NCI-H446 treated with DMSO at 0.1 percent for 48 hours (cell line): ENCODE results near the gene EVI5L.

Experiments used
- DNase-seq: peaks from one replicate; lab custom pipeline; 2025; lab: John Stamatoyannopoulos, UW

Gene EVI5L

DNA sequence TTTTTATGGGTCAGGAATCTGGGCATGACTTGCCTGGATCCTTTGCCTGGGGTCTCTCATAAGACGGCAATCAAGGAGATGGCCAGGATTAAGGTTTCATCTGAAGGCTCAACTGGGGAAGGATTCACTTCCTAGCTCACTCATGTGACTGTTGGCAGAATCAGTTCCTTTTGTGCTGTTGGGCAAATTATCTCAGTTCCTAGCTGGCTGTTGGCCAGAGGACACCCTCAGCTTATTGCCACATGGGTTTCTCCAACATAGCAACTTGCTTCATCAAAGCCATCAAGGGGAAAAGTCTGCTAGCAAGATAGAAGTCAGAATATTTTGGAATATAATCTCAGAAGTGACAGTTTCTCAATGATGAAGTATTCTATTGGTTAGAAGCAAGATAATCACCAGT, 12.2 kb upstream of the EVI5L start:
- DNase-seq: no peak

DNA sequence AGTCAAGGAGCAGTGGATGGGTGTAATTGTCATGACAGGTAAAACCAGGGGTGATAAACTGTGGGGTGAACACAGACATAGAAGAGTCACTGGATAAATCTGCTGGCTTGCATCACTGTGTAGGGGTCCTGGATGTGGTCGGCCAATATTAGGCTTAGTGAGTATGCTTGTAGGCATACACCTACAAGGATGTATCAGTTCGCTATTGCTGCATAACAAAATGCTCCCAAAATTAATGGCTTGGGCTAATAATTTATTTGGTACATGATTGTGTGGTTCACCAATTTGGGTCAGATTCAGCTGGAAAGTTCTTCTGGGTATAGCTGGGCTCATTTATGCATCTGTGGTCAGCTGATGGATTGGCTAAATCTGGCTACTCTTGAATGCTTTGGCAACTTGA, 11.2 kb upstream of the EVI5L start:
- no peak for DNase-seq

DNA sequence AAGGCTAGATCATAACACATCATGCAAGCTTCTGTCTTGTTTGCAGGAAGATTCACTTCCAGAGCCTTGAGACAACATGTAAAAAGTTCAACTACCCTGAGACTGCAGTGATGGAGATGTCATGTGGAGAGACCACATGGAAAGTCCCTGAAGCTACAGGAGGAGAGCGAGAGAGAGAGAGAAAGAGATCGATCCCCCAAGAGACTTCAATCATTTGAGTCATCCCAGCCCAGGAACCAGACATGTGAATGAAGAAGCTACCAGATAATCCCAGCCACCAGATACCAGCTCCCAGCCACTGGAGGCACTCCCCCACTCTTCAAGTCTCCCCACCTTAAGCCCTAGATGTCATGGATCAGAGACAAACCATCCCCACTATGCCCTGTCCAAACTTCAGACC, 10.7 kb upstream of the EVI5L start:
- DNase-seq: no peak

DNA sequence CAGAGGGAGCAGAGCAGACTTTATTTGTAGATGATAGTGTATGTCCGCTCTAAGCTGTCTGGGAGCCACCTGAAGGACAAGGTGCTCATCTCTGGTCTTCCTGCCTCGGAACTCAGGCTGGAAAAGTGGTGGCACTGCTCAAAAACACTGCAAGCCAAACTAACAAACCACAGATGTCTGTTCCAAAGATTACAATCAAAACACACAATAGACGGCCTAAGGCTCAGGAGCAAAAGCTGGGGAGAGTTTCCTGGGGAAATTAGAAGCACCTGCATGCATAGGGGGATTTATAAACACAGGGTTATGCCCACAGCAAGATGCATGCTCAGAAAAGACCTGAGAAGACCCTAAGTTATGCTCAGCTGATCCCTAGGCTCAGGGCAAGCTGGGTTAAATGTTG, 9.4 kb upstream of the EVI5L start:
- DNase-seq: no peak

DNA sequence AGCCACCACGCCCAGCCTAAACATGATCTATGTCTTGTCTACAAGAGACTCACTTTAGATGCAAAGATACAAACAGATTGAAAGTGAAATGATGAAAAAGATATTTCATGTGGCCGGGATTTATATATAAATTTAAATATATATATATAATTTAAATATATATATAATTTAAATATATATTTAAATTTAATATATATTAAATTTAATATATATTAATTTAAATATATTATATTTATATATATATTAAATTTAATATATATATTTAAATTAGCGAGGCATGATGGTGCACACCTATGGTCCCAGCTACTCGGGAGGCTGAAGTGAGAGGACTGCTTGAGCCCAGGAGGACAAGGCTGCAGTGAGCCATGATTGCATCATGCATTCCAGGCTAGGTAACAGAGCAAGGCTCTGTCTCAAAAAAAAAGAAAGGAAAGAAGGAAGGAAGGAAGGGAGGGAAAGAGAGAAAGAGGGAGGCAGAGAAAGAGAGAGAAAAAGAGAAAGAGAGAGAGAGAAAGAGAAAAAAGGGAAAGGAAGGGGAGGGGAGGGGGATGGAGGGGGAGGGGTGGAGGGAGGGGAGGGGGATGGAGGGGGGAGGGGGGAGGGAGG, 7.0 kb upstream of the EVI5L start:
- no peak for DNase-seq

DNA sequence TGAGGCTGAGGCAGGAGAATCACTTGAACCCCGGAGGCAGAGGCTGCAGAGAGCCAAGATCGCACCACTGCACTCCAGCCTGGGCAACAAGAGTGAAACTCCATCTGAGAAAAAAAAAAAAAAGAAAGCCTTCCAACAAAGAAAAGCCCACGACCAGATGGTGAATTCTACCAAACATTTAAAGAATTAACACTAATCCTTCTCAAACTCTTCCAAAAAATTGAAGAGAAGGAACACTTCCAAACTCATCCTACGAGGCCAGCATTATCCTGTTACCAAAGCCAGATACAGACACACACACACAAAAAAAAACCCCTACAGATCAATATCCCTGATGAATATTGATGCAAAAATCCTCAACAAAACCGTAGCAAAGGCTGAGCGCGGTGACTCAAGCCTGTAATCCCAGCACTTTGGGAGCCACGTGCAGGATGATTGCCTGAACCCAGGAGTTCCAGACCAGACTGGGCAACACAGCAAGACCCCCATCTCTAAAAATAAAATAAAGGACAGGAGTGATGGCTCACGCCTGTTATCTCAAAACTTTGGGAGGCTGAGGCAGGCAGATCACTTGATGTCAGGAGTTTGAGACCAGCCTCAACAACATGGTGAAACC, 6.2 kb upstream of the EVI5L start:
- DNase-seq: no peak

DNA sequence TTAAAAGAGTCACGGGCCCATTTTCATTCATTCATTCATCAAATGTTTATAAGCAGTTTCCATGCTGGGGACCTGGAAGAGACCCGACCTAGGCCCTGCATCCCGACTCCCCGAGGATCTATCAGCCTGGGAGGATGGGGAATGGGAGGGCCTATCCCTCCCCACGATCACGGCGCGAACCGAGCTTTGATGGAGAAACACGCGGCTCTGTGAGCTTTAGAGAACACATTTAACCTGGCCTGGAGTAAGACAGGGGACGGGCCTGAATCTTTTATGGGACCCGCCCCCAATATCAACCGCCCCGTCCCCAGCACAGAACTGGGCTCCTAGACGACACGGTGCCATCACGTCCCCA, 875 bp upstream of the EVI5L start:
- no peak for DNase-seq

DNA sequence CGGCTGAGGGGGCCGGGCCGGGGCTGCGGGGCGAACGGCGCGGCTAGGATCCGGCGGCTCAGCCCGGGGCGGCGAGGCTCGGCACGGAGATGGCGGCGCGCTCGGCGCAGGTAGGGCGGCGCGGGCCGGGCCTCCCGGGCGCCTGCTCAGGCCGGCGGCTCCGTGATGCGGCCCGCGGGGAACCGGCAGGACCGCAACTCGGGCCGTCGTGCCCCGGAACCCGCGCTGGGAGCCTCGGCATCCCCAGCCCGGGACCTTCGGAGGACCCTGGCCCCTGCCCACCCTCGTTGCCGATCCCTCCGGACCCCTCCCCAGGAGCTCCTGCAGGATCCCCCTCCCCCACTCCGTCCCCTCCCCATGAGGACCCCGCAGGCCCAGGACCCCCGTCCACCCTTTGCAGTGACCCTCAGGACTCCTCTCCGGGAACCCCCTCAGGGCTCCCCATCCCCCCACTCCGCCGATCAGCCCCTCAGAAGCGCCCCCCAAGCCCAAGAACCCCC, 304 bp downstream of the EVI5L start:
- DNase-seq: no peak

DNA sequence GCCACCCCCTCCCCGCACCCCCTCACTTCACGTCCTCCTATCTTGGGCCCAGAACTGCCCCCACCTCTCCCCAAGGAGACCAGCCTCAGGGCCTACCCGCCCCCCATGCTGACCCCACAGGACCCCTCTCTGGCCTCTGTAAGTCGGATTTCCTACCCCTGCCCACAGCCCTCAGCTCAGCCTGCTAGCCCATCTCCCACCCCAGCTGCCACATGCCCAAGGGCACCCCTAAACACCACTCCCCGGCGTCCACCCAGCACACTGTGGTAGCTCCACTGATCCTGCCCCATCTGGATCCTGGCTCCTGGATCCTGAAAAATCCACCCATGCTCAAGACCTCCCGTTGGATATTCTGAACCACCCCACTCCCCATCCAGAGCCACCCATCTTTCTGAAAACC, 805 bp downstream of the EVI5L start:
- no peak for DNase-seq

DNA sequence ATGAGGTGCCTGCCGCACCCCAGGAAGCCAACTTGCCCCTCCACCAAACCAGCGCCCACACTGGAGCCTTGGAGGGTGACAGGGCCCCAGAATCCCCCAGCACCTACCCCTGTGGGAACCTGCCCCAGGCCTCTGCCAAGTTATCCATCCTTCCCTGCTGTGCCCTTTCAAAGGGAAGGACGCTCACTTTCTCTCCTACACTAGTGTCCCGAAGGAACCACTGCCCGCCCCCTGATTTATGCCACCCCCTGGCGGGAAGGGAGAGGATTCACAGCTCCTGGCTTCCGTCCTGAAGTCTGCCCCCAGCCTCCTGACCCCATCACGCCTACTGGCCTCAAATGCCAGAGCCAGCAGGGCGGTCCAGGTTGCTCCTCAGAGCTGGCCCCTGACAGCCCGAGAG, 1.4 kb downstream of the EVI5L start:
- no peak for DNase-seq

DNA sequence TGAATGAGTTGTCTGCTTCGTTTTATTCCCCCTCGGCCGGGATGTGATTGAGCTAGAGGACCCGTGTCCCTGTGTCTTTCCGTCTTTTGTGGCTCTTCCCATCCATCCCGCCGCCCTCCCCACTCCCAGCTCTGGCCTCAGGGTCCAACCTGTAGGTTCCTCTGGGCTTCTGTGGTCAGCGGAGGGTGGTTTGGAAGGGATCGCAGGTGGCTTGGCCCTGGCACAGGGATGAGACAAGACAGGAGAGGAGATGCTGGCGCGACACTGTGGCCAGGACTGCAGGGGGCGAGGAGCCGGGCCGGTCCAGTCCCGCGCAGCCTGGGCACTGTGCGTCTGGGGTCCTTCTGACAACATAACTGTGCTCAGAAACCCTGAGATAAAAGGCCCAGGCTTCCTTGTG, 2.0 kb downstream of the EVI5L start:
- no peak for DNase-seq

DNA sequence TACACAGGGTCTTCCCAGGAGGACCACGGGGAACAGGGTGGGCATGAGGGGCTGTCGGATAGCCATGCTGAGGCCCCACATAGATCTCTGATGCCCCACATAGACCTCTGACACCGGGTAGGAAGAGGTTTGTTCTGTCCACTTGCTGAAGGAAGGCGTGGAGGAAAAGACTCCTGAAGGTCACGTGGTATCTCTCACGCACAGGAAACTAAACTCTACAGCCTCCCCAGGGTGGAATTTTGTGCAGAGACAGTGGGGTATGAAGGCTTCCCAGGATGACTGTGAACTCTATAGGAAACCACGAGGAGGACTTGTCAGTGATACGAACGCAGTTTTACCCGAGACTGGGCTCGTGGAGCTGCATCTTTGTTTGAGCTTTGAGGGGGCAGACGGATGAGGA, 2.8 kb downstream of the EVI5L start:
- no peak for DNase-seq

DNA sequence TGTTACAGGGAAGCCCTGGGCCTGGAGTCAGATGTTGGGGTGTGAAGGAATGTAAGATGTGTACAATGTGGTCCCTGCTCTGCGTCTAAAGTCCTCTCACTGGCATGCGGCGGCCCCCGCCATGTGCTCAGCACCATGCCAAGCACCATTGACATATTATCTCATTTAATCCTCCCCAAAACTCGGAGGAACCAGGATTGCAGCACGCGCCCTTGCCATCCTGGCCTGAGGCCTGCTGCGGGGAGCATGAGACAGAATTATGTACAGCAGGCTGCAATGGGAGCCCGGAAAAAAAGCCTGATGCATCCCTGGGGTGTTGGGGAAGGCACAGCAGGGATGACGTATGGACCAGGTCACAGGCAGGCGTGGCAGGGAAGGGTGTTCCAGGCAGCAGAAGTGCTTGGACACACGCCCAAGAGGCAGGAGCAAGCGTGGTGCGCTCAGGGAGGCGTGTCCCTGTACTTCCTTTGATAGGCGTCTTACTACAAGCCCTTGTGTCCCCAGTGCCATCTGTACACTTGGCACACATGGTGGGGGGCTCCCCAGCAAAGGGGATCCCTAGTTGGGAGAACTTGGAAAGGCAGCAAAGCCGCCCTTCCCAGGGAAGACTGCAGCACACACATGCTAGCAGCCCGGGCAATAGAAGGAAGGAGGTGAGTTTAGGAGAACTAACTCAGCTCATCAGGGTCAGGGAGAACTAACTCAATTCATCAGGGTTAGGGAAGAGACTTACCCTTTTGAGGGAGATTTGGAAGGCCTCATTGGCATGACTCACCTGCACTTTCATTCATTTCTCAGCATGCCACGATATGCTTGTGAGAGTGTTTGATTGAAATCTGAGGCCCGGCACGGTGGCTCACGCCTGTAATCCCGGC, 3.4 kb downstream of the EVI5L start:
- DNase-seq: peak; percentile 36

DNA sequence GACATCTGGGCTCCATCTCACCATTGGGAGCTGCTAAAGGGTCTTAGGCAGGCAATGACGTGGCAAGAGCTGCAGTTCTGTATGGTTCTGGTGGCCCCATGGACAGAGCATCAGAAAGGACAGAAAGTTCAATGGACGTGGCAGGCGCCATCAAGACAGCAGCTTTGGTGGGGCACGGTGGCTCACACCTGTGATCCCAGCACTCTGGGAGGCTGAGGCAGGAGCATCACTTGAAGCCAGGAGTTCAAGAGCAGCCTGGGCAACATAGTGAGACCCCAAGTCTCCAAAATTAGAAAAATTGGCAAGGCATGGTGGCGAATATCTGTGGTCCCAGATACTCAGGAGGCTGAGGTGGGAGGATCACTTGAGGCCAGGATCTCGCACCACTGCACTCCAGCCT, 9.5 kb downstream of the EVI5L start:
- no peak for DNase-seq

DNA sequence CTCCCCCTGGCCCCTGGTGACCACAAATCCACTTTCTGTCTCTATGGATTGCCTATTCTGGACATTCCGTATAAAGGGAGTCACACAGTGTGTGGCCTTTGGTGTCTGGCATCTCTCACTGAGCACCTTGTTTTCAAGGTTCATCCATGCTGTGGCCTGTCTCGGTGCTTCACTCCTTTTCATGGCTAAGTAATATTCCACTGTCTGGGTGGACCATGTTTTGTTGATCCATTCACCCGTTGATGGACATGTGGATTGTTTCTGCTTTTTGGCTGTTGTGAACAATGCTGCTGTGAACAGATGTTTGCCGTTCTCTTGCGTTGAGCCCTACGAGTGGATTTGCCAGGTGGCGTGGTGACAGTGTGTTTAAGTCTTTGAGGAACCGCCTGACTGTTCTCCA, 10.6 kb downstream of the EVI5L start:
- DNase-seq: no peak

DNA sequence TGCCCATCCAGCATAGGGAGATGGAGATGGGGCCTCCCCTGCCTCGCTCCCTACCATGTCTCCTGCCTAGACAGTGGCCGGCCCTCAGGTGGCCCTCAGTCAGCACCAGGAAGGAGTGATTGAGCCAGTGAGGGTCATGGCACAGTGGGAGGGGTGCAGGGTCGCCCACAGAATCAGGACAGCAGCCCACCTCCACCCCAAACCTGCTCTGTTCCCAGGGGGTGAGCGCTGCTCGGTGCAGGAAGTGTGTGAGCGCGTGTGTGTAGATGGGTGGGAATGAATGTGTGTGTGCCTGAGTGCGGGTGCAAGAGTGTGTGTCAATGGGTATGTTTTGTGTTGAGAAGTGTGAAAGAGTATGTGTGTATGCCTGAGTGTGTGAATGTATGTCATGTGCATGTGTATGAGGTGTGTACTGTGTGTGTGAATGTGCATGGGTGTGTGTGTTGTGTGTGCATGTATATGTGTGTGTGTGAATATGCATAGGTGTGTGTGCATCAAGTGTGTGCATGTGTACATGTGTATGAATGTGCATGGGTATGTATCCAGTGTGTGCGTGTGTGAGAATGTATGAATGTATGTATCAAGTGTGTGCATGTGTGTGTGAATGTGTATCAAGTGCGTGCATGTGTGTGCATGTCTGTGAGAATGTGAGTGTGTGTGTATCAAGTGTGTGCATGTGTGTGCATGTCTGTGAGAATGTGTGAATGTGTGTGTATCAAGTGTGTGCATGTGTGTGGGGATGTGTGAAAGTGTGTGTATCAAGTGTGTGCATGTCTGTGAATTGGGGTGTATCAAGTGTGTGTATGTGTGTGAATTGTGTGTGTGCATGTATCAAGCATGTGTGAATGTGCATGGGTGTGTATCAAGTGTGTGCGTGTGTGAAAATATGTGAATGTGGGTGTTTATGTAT, 12.0 kb downstream of the EVI5L start:
- no peak for DNase-seq

DNA sequence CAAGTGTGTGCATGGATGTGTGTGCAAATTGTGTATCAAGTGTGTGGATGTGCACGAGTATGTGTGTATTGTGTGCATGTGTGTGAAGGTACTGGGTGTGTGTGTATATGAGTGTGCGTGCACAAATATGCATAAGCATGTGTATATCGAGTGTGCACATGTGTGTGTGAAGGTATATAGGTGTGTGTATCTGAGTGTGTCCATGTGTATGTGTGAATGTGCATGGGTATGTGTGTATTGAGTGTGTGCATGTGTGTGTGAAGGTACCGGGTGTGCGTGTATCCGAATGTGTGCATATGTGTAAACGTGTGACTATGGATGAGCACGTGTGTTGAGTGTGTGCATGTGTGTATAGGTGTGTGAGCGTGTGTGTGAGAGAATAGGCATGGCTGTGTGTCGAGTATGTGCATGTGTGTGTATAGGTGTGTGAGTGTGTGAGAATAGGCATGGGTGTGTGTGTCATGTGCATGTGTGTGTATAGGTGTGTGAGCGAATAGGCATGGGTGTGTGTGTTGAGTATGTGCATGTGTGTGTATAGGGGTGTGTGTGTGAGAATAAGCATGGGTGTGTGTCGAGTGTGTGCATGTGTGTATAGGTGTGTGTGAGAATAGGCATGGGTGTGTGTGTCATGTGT, 12.8 kb downstream of the EVI5L start:
- no peak for DNase-seq

DNA sequence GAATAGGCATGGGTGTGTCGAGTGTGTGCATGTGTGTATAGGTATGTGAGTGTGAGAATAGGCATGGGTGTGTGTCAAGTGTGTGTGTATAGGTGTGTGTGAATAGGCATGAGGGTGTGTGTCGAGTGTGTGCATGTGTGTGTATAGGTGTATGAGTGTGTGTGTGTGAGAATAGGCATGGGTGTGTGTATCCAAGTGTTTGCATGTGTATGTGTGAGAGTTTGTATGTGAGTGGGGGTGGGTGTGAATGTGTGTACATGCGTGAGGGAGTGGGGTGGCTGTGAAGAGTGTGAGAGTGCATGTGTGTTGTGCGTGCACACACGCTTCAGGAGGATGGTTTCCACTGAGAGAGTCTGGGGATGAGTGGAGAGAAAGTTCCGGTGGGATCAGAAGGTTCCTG, 13.5 kb downstream of the EVI5L start:
- DNase-seq: no peak

DNA sequence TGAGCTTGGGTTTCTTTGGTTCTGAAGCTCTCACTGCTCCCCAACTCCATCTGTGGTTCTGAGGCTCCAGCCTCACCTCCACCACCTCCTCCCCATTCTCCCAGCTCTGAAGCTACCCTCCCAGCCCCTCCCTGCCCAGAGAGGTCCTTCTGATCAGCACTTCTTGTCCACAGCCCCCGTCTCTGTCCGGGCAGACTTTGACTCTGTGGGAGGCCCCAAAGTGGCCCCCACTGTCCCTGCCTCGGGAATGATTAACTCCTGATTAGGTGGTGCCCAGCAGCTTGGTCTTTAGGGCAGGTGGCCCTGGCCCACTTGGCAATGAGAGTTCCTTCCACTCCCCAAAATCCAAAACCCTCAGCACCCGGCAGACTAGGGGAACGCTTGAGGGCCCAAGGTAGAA, 14.4 kb downstream of the EVI5L start:
- no peak for DNase-seq

DNA sequence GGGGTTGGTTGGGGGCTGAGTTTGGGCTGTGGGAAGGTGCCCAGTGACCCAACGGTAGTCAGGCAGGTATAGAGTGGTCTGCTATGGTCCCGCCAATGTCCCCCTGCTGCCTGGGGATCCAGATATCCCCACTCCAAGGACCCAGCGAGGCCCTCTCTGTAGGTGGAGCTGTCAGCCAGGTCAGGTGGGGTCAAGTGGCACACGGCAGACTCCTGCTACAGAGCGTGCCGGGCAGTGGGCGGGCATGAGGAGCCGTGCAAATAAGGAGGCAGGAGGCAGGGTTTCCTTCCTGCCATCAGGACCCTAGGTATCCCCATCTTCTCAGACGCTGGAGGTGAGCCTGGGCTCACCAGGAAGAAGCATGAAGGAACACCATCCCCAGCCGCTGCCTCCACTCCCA, 14.9 kb downstream of the EVI5L start:
- no peak for DNase-seq

DNA sequence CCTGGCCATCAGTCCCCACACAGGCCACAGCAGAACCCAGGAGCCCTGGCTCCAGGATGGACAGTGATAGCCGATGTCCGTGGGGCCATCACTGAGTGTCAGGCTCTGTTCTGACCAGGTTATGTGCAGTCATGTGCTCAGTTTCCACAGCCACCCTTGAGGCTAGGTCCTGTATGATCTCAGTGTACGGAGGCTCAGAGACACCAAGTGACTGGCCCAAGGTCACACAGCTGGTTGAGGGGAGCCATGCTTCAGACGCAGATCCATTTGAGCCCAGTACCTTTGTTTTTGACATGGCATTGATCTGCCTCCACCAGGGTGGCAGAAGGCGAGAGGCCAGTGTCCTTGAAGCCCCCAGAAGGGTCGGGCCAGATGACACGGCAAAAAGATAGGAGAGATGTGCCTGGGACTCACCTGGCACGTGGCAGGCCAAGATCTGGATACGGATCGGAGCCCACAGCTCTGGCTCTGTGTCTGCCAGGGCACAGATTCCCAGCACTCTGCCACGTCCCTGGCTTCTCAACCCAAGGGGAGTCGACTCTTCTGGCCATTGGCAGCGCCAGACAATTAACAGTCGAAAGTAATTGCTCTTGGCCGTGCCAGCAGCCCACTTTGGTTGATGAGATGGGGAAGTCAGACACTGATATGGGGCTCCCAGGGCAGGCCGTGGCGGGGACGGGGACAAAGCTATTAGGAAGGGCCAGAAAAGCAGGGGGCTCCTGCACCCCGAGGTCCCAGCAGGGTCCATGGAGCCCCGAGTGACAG, 15.6 kb downstream of the EVI5L start:
- no peak for DNase-seq
